Thyroid gland (tissue), 4 donors: ENCODE measurements around the gene SCGB3A1. TPM values are rescaled to one million over a fixed set of nuclear protein-coding genes. Genes with fewer than 3 reads are reported as not detected.
A peak's percentile ranks its signal among the peaks of the same experiment; 100 is the strongest.

Experiments
- DNase-seq, 2 donors: peaks; one replicate each; pipeline ENCODE4 v3.0.0-alpha.2; 2019
- H3K27ac ChIP-seq, 3 donors: fragments of 200-600 bp; sonication (generic); 1 replicate in 2 of 3; 2 replicates in 1 of 3; pipeline ENCODE4 v1.5.1; 2016 to 2019; ENCODE audit warnings: mild to moderate bottlenecking in 1 of 3, moderate library complexity in 1 of 3
- H3K27me3 ChIP-seq: fragments of 200-600 bp; sonication (generic); one replicate; pipeline ENCODE4 v1.5.1; 2019
- H3K36me3 ChIP-seq, 2 donors: fragments of 200-600 bp; sonication (generic); one replicate each; pipeline ENCODE4 v1.5.1; 2016 to 2019
- H3K4me1 ChIP-seq, 2 donors: fragments of 200-600 bp; sonication (generic); one replicate each; pipeline ENCODE4 v1.5.1; 2017 to 2019
- H3K4me3 ChIP-seq, 3 donors: fragments of 200-600 bp; sonication (generic); replicated peaks in 1 of 3; 1 replicate in 2 of 3; 2 replicates in 1 of 3; pipeline ENCODE4 v1.5.1; 2016; ENCODE audit warnings: mild to moderate bottlenecking in 1 of 3
- H3K9me3 ChIP-seq: fragments of 200-600 bp; sonication (generic); one replicate; pipeline ENCODE4 v1.5.1; 2017
- POLR2A ChIP-seq, 2 donors: fragments of 450-650 bp; IDR thresholded peaks; one replicate each; pipeline ENCODE4 v1.6.1; 2017; ENCODE audit warnings: antibody characterized with exemption in 2 of 2, mild to moderate bottlenecking in 2 of 2, moderate library complexity in 1 of 2
- WGBS, 2 donors: methylation state at CpG; one replicate each; pipeline ENCODE4 v1.1.5; 2017; 5-methylcytosine and 5-hydroxymethylcytosine counted together
- intact Hi-C: fragments of 100-400 bp; cut with DNase I; formaldehyde crosslinking; loops from one replicate; pipeline ENCODE4 v1.15.1; 2023
- total RNA-seq, 4 donors: library from RNA; depleted of rRNA; stranded (reverse); fragments of >200 nt; gene quantifications; one replicate each; pipeline ENCODE4 v1.2.3, GENCODE V29; 2016
- TF ChIP-seq, protein P1 (sequence below), 6 experiments: fragments of 200-600 bp in 3 of 6; fragments of 450-650 bp in 3 of 6; sonication (generic) in 3 of 6; IDR thresholded peaks; one replicate each; pipeline ENCODE4 v1.5.1; 2016 to 2019; ENCODE audit warnings: antibody characterized with exemption in 6 of 6, mild to moderate bottlenecking in 2 of 6, inconsistent platforms in 1 of 6, moderate library complexity in 1 of 6

SCGB3A1 gene
- total RNA-seq, 4 donors from 2014 or later: 1.0 to 8.1 (median 3.5) TPM; not detected in 1

DNA sequence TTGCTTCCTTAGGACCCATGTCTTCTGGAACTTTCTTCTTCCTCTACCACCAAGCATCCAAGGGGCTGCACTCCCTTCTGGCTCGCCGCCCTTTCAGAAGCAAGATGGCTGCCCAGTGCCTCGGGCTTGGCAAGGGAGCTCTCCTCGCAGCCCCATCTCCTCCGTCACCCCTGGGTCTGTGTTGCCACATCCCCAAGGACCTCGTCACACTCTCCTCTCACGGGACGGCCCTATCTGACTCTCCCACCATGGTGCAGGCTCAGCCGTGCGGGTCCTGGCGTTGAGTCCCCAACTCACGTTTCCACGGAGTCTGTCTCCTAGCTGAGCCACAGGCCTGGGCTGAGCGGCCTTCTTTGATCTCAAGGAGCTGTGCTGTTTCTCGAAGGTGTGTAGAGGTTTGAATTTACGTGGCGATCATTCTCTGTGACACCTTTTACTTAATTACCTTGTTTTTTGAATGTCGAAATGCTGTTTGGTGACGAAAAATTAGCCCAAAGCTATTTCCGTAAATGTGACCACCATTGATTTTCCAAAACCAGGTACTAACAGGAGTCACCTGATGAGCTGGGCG lies 15.0 kb upstream of the SCGB3A1 start:
- H3K27me3 ChIP-seq: no peaks in the 10 kb centered on the region
- 84 to 89% methylated on average over 21 of the region's 21 CpGs for WGBS, 2 donors
- no peak for DNase-seq
- TF ChIP-seq, protein P1, sequence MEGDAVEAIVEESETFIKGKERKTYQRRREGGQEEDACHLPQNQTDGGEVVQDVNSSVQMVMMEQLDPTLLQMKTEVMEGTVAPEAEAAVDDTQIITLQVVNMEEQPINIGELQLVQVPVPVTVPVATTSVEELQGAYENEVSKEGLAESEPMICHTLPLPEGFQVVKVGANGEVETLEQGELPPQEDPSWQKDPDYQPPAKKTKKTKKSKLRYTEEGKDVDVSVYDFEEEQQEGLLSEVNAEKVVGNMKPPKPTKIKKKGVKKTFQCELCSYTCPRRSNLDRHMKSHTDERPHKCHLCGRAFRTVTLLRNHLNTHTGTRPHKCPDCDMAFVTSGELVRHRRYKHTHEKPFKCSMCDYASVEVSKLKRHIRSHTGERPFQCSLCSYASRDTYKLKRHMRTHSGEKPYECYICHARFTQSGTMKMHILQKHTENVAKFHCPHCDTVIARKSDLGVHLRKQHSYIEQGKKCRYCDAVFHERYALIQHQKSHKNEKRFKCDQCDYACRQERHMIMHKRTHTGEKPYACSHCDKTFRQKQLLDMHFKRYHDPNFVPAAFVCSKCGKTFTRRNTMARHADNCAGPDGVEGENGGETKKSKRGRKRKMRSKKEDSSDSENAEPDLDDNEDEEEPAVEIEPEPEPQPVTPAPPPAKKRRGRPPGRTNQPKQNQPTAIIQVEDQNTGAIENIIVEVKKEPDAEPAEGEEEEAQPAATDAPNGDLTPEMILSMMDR (IDR thresholded peaks at IDR 0.05): no peak
- no peak for TF ChIP-seq POLR2A (IDR thresholded peaks at IDR 0.05)
- H3K4me3 ChIP-seq: no peak overlapping the region
- no peaks in the 10 kb centered on the region for H3K36me3 ChIP-seq
- no peaks in the 10 kb centered on the region for H3K9me3 ChIP-seq
- H3K27ac ChIP-seq: no peak overlapping the region
- intact Hi-C loops: no loop called here
- peaks cover 2 to 20% of the 10 kb centered on the region in 2 donors for H3K4me1 ChIP-seq

DNA sequence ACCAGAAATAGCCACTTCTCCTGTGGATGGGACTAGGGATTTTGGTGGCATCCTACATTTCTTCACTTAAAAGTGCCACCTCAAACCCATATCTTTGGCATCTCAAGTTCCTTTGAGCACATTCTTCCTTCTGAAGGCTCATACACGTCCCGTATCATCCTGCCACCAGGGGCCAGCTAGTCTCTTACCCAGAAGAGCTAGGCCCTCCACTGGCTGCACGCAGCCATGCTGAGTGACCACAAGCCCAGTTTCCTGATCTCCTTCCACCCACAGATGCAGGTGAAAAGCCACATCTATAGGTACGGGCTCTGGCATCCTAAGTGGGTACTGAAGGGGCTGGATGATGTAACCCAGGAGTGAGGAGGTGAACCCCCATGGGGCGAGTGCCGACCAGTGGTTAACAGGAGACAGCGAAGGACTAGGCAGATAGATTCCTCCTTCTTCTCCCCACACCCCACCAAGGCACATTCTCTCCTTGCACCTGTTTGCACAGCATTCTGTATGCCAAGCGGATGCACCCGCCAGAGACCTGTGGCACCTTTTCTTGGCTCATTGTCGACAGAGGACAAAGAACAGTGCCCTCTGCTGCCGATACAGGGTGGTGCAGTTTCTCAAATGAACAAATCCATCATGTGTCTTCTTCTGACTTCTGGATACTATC lies 14.4 kb upstream of the SCGB3A1 start:
- no peaks in the 10 kb centered on the region for H3K27me3 ChIP-seq
- H3K4me3 ChIP-seq: no peak overlapping the region
- H3K9me3 ChIP-seq: no peaks in the 10 kb centered on the region
- H3K36me3 ChIP-seq: no peaks in the 10 kb centered on the region
- WGBS, 2 donors: 63 to 70% methylated on average over 11 of the region's 11 CpGs
- DNase-seq: peak; percentile 59 to 62
- intact Hi-C loops: no loop called here
- H3K27ac ChIP-seq: no peak overlapping the region
- peaks cover 2 to 20% of the 10 kb centered on the region in 2 donors for H3K4me1 ChIP-seq
- TF ChIP-seq POLR2A (IDR thresholded peaks at IDR 0.05): no peak
- TF ChIP-seq, protein P1 (IDR thresholded peaks at IDR 0.05): peak; percentile 46 to 66 (median 52)

DNA sequence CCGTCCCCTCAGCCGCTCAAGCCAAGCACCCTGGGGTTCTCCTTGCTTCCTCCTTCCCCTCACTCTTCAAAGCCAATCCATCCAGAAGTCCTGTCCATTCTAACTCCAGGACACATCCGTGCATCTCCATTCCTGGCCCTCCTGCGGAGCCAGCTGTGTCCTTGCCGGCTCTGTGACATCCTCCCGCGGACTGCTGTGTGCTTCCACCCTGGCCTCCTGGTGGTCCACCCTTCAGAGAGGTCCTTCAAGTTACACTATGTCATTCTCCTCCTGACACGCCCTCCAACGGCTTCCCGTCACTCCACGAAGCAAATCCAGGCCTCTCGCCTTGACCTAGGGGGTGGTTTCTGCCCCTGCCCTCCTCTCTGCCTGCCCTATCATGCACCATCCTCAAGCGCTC lies 13.0 kb upstream of the SCGB3A1 start:
- no peaks in the 10 kb centered on the region for H3K36me3 ChIP-seq
- peaks cover 2 to 20% of the 10 kb centered on the region in 2 donors for H3K4me1 ChIP-seq
- 89 to 94% methylated on average over 13 of the region's 13 CpGs for WGBS, 2 donors
- intact Hi-C loops: no loop called here
- H3K4me3 ChIP-seq: no peak overlapping the region
- DNase-seq: no peak
- H3K9me3 ChIP-seq: no peaks in the 10 kb centered on the region
- TF ChIP-seq, protein P1 (IDR thresholded peaks at IDR 0.05): no peak
- TF ChIP-seq POLR2A (IDR thresholded peaks at IDR 0.05): no peak
- H3K27ac ChIP-seq: no peak overlapping the region
- no peaks in the 10 kb centered on the region for H3K27me3 ChIP-seq

DNA sequence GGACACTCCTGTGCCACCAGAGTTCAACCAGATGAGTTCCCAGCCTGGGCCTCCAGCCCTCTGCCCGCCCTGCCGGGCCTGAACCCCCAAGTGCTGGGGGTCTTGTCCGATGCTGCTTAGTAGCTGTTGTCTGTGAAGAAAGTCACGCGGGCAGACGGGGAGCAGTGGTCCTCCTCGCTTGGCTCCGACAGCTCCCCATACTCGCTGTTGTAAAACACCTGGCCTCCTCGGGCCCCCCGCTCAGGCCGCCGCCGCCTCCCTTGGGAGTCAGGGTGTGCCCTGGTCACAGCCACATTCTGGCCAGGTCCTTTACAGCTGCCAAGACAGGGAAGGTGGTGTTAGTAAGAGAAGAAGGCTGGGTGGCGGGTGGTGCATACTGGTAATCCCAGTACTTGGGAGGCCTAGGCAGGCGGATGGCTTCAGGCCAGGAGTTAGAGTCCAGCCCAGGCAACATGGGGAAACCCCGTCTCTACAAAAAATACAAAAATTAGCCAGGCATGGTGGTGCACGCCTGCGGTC lies 11.8 kb upstream of the SCGB3A1 start:
- H3K27me3 ChIP-seq: no peaks in the 10 kb centered on the region
- intact Hi-C loops: no loop called here
- H3K27ac ChIP-seq: no peak overlapping the region
- peaks cover 2 to 13% of the 10 kb centered on the region in 2 donors for H3K4me1 ChIP-seq
- no peak overlapping the region for H3K4me3 ChIP-seq
- no peaks in the 10 kb centered on the region for H3K36me3 ChIP-seq
- DNase-seq: peak; percentile 80 to 84
- WGBS, 2 donors: 45 to 70% methylated on average over 7 to 18 of the region's 19 CpGs
- no peaks in the 10 kb centered on the region for H3K9me3 ChIP-seq
- TF ChIP-seq, protein P1 (IDR thresholded peaks at IDR 0.05): no peak
- TF ChIP-seq POLR2A (IDR thresholded peaks at IDR 0.05): no peak

DNA sequence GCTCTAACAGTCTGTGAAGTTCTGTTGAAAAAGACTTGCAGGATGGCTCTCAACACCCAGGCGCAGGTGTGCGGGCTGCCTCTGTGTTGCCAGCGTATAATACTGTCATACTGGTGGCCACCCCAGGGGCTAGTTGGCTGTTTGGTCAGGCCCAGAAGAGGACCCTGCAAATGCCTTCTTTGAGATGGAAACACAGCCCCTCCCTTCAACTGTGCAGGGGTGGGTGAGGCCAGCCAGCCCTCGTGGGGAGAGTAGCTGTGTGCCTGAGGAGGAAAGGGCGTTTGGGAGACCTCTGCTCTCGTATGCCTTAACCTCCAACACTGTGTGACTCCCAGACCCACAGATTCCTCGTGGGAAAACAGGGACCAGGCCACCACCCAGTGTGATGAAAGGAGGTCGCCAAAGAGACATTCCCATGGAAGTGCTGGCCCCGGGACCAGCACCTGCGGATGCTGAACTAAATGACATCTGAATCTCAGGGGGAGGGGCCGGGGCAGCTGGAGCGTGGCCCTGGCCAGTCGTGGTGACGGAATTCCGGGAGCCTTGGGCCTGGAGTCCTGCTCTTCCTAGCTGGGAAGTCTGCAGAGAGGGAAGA lies 11.3 kb upstream of the SCGB3A1 start:
- 80 to 87% methylated on average over 9 to 14 of the region's 15 CpGs for WGBS, 2 donors
- H3K9me3 ChIP-seq: no peaks in the 10 kb centered on the region
- H3K27ac ChIP-seq: no peak overlapping the region
- peak; percentile 2 to 12 for DNase-seq
- H3K4me3 ChIP-seq: no peak overlapping the region
- H3K27me3 ChIP-seq: no peaks in the 10 kb centered on the region
- peaks cover 2 to 12% of the 10 kb centered on the region in 2 donors for H3K4me1 ChIP-seq
- H3K36me3 ChIP-seq: no peaks in the 10 kb centered on the region
- TF ChIP-seq POLR2A (IDR thresholded peaks at IDR 0.05): no peak
- TF ChIP-seq, protein P1 (IDR thresholded peaks at IDR 0.05): no peak
- intact Hi-C loops: no loop called here
